Kidney capillary endothelial cell (primary cell): ENCODE data around the gene CINP.
"Not testable (repeated sequence)": the region's sequence is repeated elsewhere in the genome, so short reads cannot be mapped to it uniquely, and the experiment has no call there.

Experiments
- DNase-seq: peaks from one replicate; pipeline ENCODE4 v3.0.0-alpha.2; 2018; ENCODE audit warnings: low spot score

Gene CINP

DNA sequence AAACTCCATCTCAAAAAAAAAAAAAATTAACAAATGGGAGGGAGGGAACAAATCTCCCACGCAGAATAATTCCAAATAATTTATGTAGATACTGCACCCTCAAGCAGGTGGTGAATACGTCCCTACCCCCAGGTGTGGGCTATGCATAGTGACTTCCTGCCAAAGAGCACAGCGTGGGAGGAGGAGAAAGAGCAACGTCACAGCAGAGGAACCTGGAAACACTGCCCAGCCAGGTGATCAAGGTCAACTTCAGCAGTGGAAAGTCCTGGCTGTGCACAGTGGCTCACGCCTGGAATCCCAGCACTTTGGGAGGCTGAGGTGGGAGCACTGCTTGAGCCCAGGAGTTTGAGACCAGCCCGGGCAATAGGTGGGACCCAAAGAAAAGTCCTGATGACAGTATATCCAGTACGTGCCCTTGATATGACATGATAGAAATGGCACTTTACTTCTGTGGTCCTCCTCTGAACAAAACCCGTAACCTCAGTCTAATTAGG is 9.5 kb downstream of the CINP start:
- DNase-seq = no peak

DNA sequence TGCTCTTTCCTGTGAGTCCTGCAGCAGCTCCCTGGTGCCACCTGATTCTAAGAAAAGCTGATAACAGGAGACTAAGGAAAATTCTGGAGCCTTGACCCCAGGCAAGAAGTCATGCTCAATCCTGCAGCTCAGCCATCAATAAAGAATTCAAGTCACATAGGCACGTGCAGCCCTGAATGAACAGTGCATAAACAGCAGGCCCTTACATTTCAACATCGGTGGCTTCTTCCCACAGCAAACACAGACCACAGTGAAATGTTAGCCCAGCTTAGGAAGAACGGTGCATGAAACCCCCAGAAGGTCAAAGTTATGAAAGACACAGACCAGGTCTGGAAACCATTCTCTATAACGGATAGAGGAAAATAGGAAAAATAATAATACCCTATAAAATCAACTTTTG is 10.5 kb downstream of the CINP start:
- DNase-seq = no peak

GRCh38 chr14:102351593-102351992 is 11.1 kb downstream of the CINP start:
- DNase-seq = peak; percentile 30

DNA sequence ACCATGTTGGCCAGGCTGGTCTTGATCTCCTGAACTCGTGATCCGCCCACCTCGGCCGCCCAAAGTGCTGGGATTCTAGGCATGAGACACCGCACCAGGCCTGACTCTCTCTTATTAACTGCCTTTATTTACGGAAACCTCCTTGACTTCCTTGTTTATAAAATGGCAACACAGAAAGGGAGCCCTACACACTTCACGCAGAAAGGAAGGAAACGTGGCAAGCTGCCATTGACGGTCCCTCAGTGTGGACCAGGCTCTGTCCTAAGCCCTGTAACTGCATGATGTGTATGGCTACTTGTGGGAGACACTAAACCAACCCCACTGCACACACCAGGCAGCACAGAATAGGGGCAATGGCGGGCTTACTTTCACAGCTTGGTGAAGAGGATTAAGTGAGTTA is 11.7 kb downstream of the CINP start:
- peak; percentile 3 for DNase-seq

DNA sequence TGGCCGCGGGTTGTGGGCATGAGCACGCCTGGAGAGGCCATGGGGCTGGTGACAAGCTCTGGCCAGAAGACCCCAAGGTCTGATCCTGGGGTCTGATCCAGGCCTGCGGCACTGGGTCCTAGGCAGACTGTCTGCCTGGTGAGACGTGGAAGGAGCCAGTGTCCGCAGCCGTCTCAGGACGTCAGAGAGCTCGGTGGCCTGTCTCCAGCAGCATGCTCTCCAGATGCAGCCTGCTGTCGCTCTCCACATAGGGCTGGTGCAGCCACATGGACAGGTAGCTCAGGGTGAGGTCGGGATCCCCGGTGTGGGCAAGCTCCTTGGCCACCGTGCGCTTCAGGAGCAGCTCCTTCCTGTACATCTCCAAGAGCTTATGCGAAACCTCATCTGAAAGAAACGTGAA is 14.3 kb downstream of the CINP start:
- DNase-seq = no peak

- DNase-seq = no peak
Measured at GRCh38 chr14:102346645-102347044, 16.0 kb downstream of the CINP start.

DNA sequence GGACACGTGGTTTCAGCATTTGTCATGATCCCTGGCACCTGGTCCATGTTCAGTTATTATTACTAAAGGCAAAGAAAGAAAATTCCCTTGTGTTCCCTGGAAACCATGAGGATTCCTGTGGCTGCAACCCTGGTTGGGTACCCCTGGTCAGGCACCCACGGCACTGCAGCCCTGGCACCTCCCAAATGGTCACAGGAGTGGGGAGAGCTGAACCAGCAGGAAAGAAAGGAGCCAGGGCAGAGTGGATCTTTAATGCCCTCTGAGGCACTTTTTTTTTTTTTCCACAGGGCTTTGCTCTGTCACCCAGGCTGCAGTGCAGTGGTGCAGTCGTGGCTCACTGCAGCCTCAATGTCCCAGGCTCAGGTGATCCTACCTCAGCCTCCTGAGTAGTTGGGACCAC is 17.5 kb downstream of the CINP start:
- no peak for DNase-seq

- no peak for DNase-seq
Measured at GRCh38 chr14:102344485-102344884, 18.2 kb downstream of the CINP start.

- DNase-seq = no peak
Measured at GRCh38 chr14:102344084-102344483, 18.6 kb downstream of the CINP start.

DNA sequence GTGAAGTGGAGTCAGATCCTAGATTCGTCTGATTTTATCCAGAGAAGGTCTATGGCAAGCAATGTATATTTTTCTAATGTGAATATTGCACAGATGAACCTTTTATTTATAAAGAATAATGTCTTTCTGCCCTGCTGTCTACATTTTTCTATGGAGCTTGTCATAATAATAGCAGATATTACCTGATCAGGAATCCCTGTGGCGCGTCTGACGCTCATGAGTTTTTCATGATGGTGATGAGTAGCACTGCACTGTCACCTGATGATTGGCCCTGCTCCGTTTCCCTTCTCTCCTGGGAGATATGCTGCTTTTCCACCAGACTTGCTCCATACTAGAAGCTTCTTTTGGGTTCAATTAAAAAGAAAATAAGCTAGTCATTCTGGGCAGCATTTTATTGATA is 20.5 kb downstream of the CINP start:
- no peak for DNase-seq

- DNase-seq = no peak
Measured at GRCh38 chr14:102341566-102341965, 21.1 kb downstream of the CINP start.

DNA sequence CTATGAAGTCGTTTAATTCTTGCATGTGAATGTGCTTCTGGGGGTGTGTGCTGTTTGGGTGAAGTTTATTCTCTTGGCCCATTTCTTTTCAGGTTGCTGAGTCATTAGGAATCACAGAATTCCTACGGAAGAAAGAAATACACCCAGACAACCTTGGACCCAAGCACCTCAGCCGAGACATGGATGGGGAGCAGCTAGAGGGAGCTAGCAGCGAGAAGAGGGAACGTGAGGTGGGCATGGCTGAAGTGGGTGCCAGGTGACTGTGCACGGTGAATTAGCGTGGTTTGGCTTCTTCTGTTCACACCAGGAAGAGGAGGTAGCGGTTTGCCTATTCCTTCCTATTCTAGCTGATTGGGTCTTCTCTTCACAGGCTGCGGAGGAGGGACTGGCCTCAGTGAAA is 24.0 kb downstream of the CINP start:
- DNase-seq = no peak

- no peak for DNase-seq
Measured at GRCh38 chr14:102335163-102335562, 27.5 kb downstream of the CINP start.

- no peak for DNase-seq
Measured at GRCh38 chr14:102333795-102334705, 28.6 kb downstream of the CINP start.

GRCh38 chr14:102333390-102333789 is 29.3 kb downstream of the CINP start:
- DNase-seq = no peak

DNA sequence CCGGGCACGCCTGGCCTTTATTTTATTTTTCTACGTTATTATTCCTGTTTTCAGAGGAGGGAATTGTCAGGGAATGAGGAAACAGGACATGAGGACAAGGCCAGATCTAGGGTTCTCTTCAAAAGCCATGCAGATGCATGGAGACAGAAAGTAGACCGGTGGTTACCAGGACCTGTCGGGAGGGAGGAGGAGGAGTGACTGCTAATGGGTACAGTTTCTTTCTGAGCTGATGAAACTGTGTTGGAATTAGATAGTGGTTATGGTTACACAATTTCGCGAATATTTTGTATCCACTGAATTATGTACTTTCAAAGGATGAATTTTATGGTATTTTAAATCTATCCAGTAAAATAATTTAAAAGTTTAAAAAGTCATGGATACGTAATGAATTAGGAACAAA is 31.9 kb downstream of the CINP start:
- no peak for DNase-seq

DNA sequence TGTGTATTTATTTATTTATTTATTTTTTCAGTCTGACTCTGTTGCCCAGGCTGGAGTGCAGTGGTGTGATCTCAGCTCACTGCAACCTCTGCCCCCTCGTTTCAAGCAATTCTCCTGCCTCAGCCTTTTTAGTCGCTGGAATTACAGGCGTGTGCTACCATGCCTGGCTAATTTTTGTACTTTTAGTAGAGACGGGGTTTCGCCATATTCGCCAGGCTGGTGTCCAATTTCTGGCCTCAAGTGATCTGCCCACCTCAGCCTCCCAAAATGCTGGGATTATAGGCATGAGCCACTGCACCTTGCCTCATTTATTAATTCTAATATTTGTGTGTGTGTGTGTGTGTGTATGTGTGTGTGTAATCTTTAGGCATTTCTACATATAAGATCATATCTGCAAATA is 33.3 kb downstream of the CINP start:
- DNase-seq = not testable (repeated sequence)

DNA sequence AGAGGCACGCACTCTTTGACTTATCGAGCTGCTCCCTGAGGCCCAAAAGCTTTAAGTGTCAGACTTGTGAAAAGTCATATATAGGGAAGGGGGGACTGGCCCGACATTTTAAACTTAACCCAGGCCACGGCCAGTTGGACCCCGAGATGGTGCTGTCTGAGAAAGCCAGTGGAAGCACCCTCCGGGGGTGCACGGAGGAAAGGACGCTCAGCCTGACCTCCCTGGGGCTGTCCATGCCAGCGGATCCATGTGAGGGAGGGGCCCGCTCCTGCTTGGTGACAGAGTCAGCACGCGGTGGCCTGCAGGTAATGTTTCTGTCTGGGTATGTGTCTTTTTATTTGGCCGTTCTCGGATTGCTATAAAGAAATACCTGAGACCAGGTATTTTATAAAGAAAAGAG is 36.1 kb downstream of the CINP start:
- DNase-seq = no peak

- no peak for DNase-seq
Measured at GRCh38 chr14:102325791-102326345, 36.8 kb downstream of the CINP start.

- no peak for DNase-seq
Measured at GRCh38 chr14:102323102-102323501, 39.6 kb downstream of the CINP start.

DNA sequence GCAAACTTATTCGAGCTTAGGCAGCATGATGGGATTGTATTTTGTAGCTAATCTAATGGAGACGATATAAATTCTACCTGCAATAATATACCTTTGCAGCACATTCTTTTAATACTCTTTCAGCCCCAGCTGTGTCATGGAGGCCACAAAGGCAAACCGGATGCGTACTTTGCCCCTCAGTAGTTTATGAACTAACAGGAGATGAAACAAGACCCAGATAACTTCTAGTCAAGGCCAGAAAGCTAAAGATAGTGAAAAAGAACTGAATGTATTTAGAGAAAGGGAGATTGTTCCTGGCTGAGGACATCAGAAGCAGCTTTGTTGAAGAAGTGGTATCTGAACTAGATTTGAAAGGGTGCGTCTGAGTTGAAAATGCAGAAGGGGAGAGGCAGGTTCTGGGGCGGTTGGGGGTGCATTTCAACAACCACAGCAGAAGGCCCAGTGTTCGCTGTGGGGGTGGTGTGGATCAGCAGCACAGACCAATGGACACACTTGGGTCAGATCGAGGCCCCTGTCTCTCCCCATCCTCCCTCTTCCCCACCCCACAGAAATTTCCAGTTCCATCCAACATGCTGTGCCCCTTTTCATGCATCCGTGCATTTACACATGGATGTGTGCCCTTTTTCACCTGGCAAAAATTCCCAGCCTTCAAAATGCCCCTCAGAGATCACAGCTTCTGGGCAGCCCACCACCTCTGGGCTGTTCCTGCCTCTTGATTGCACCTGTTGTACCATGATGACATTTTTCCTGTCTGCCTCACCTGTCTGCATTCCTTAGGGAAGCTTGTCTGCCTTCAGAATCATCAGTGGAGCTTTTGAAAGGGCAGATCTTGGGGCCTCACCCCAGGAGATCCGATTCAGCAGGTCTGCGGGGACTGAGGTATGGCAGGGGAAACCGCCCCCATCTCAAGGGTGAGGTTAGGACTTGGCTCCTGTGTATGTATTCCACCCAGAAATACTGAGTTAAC is 41.0 kb downstream of the CINP start:
- no peak for DNase-seq

GRCh38 chr14:102320671-102321455 is 41.8 kb downstream of the CINP start:
- no peak for DNase-seq
